DND-41 (cell line): Measurements from ENCODE around the gene BTG2.
"Not testable (repeated sequence)": the region's sequence is repeated elsewhere in the genome, so short reads cannot be mapped to it uniquely, and the experiment has no call there.

Source experiments
- ATAC-seq: fragments of 200-7000 bp; cut with Tn5 transposase; 3 replicates; pipeline ENCODE4 v1.9.1; 2021; ENCODE audit warnings: low read depth; ENCODE audit not compliant: insufficient read depth
- DNase-seq: peaks from one replicate; pipeline ENCODE4 v3.0.0-alpha.2; 2020
- H2AFZ ChIP-seq: 2 replicates; pipeline ENCODE4 v1.6.0; 2012; ENCODE audit warnings: low read depth, low read length
- H3K27ac ChIP-seq: 2 replicates; pipeline ENCODE4 v1.5.1; 2012; ENCODE audit warnings: low read length, inconsistent platforms
- H3K27me3 ChIP-seq: fragments of 200-600 bp; sonication (generic); 2 replicates; pipeline ENCODE4 v1.6.0; 2012; ENCODE audit warnings: low read length, mild to moderate bottlenecking, inconsistent platforms; ENCODE audit not compliant: insufficient read depth, poor library complexity
- H3K36me3 ChIP-seq: 2 replicates; pipeline ENCODE4 v1.5.1; 2012; ENCODE audit warnings: low read length, inconsistent platforms; ENCODE audit not compliant: insufficient read depth
- H3K4me1 ChIP-seq: 2 replicates; pipeline ENCODE4 v1.5.1; 2012; ENCODE audit warnings: mild to moderate bottlenecking, low read length; ENCODE audit not compliant: insufficient read depth
- H3K4me2 ChIP-seq: 2 replicates; pipeline ENCODE4 v1.6.0; 2012; ENCODE audit warnings: mild to moderate bottlenecking, moderate library complexity, low read length, inconsistent platforms; ENCODE audit not compliant: insufficient read depth
- H3K4me3 ChIP-seq, 2 experiments: fragments of 200-600 bp in 1 of 2; shearing (Covaris generic) in 1 of 2; 2 replicates each; pipeline ENCODE4 v1.5.1; 2012 to 2016; ENCODE audit warnings: inconsistent platforms in 2 of 2, low read length in 2 of 2, mild to moderate bottlenecking in 2 of 2, low read depth in 1 of 2, moderate library complexity in 1 of 2
- H3K79me2 ChIP-seq: 2 replicates; pipeline ENCODE4 v1.6.0; 2012; ENCODE audit warnings: low read length, inconsistent platforms; ENCODE audit not compliant: insufficient read depth
- H3K9ac ChIP-seq: 2 replicates; pipeline ENCODE4 v1.6.0; 2012; ENCODE audit warnings: low read depth, mild to moderate bottlenecking, inconsistent platforms, low read length, moderate library complexity
- H3K9me3 ChIP-seq: 2 replicates; pipeline ENCODE4 v1.5.1; 2012; ENCODE audit warnings: low read length, moderate library complexity, mild to moderate bottlenecking, inconsistent platforms; ENCODE audit not compliant: insufficient read depth, severe bottlenecking
- H4K20me1 ChIP-seq: 2 replicates; pipeline ENCODE4 v1.6.0; 2012; ENCODE audit warnings: low read length; ENCODE audit not compliant: insufficient read depth
- CTCF ChIP-seq: IDR thresholded peaks from 2 replicates; pipeline ENCODE4 v1.5.1; 2012; ENCODE audit warnings: borderline replicate concordance, low read length, moderate library complexity, mild to moderate bottlenecking; ENCODE audit not compliant: poor library complexity, severe bottlenecking; ENCODE audit errors: extremely low read depth
- EZH2 ChIP-seq: IDR thresholded peaks from 3 replicates; pipeline ENCODE4 v1.6.1; 2012; ENCODE audit warnings: borderline replicate concordance, low read depth, mild to moderate bottlenecking, moderate library complexity, low read length, inconsistent platforms; ENCODE audit not compliant: severe bottlenecking

The BTG2 gene

GRCh38 chr1:203304919-203305808 is at the start of gene BTG2:
Gene BTG2 (plus strand): TSS chr1:203305519. CDS start chr1:203305607, 88 bp downstream.
- Histone ChIP-seq H2AFZ (peak within 1 kb of the TSS; percentile 82), H3K4me1 (peaks cover 54% of the 10 kb centered on the region), H3K79me2 (peaks cover 42% of the 10 kb centered on the region), H3K9me3 (no peaks in the 10 kb centered on the region), H3K27ac (peak within 1 kb of the TSS; percentile 91), H4K20me1 (peaks cover 22% of the 10 kb centered on the region), H3K4me2 (peak within 1 kb of the TSS; percentile 63), H3K4me3 (peak within 1 kb of the TSS; percentile 71 to 85), H3K27me3 (no peaks in the 10 kb centered on the region), H3K9ac (peak within 1 kb of the TSS; percentile 81), H3K36me3 (peaks cover 35% of the 10 kb centered on the region)
- DNase-seq (peak; percentile 85), ATAC-seq (peak; percentile 87)
- TF ChIP-seq EZH2 (no peak), CTCF (no peak)

- H3K4me2 ChIP-seq, H4K20me1 ChIP-seq, H3K79me2 ChIP-seq, H3K4me3 ChIP-seq, H3K36me3 ChIP-seq, DNase-seq, H3K9me3 ChIP-seq, H3K9ac ChIP-seq, H3K27me3 ChIP-seq, ATAC-seq, H2AFZ ChIP-seq, H3K4me1 ChIP-seq, H3K27ac ChIP-seq: not testable (repeated sequence)
Observed at GRCh38 chr1:203256636-203257035, 48.7 kb upstream of the BTG2 start.

- Histone ChIP-seq H4K20me1 (no peaks in the 10 kb centered on the region), H3K79me2 (no peaks in the 10 kb centered on the region), H3K4me3 (no peak overlapping the region), H3K9me3 (no peaks in the 10 kb centered on the region), H3K27me3 (no peaks in the 10 kb centered on the region), H2AFZ (no peak overlapping the region), H3K9ac (no peak overlapping the region), H3K36me3 (no peaks in the 10 kb centered on the region), H3K4me2 (no peak overlapping the region), H3K4me1 (peaks cover 10% of the 10 kb centered on the region), H3K27ac (no peak overlapping the region)
- DNase-seq, result no peak
- ATAC-seq, result no peak
- TF ChIP-seq CTCF, result no peak
Observed at GRCh38 chr1:203263496-203263895, 41.8 kb upstream of the BTG2 start.

GRCh38 chr1:203264052-203264501 is 41.2 kb upstream of the BTG2 start:
- H3K4me3 ChIP-seq, result no peak overlapping the region
- TF ChIP-seq CTCF, result no peak
- no peaks in the 10 kb centered on the region for H3K9me3 ChIP-seq
- H3K27ac ChIP-seq, result no peak overlapping the region
- H3K4me1 ChIP-seq, result peaks cover 14% of the 10 kb centered on the region
- H3K36me3 ChIP-seq, result no peaks in the 10 kb centered on the region
- no peak overlapping the region for H2AFZ ChIP-seq
- H3K9ac ChIP-seq, result no peak overlapping the region
- DNase-seq (no peak), ATAC-seq (no peak)
- H4K20me1 ChIP-seq, result no peaks in the 10 kb centered on the region
- H3K79me2 ChIP-seq, result no peaks in the 10 kb centered on the region
- no peaks in the 10 kb centered on the region for H3K27me3 ChIP-seq
- H3K4me2 ChIP-seq, result no peak overlapping the region
